ENCODE measurements around the gene TFAP2E.

The TFAP2E gene

DNA sequence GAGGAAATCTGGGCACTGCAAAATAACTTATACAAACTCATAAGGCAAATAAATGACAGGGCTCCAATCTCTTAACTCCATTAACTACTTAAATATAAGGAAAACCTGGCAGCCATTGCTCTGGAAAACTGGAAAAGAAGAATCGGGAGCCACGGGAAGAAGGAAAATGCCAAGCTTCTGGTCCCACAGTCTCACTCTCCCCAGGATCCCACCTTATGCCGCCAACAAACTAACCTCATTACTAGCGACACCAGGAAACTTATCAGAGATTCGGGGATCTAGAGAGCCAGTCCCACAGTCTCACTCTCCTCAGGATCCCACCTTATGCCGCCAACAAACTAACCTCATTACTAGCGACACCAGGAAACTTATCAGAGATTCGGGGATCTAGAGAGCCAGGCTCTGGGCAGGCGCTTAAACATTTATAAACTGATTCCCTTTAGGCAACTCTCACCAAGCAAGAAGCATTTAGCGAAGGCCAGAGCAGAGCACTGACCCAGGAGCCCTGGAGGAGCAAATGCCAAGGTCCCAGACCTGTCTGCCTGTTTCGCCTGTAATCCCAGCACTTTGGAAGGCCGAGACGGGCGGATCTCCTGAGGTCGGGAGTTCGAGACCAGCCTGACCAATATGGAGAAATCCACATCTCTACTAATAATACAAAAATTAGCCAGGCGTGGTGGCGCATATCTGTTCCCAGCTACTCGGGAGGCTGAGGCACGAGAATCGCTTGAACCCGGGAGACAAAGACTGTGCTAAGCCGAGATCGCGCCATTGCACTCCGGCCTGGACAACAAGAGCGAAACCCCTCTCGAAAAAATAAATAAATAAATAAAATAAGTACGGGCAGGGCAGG, 67.5 kb downstream of the TFAP2E start:
- no peak for TF ChIP-seq CTCF (IDR thresholded peaks at IDR 0.05)

DNA sequence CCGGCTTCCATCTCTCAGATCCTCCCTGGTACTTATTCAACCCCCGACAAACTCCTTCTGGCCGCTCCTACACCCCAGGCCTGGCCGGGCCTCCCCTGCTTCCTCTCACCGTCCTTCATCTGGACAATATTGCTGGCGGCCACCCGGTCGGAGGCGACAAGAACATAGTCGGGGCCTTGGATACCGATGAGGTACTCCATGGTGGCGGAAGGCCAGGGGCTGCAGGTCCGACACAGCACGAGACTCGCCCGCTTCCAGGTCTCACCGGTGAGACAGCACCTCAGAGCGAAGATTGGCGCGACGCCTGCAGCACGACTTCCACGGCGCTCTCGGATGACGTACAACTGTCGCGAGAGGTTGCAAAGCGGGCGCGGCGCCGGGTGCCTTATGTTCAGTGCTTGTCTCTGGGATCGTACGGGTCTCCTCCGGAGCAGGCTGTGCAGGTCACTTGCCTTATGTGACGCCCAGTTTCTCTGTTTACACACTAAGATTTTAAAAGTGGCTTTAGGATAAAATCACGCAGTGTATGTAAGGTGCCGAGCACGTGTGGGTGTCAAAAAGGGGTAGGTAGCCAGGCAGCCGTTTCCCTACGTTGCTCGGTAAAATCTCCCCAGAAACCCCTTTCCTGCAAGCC, 68.2 kb downstream of the TFAP2E start, which contains the start of gene PSMB2:
TSS of gene PSMB2 (minus strand) at position 294 of the 634 bp plus-strand sequence. CDS start at position 200, 94 bp downstream.
- no peak for TF ChIP-seq CTCF (IDR thresholded peaks at IDR 0.05)

DNA sequence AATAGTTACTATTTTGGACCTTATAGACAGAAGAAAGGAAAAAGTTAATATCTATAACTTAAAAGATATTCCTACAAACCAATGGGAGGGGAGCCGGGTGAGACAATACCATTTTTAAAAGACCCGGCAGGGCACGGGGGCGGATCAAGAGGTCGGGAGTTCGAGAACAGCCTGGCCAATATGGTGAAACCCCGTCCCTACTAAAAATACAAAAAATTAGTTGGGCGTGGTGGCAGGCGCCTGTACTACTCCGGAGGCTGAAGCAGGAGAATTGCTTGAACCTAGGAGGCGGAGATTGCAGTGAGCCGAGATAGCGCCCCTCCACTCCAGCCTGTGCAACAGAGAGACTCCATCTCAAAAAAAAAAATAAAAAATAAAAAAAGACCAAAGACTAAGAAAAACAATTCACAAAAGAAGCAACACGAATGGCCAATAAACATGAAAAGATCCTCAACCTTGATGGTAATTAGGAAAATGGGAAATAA, 69.4 kb downstream of the TFAP2E start:
- TF ChIP-seq CTCF (IDR thresholded peaks at IDR 0.05) = no peak

DNA sequence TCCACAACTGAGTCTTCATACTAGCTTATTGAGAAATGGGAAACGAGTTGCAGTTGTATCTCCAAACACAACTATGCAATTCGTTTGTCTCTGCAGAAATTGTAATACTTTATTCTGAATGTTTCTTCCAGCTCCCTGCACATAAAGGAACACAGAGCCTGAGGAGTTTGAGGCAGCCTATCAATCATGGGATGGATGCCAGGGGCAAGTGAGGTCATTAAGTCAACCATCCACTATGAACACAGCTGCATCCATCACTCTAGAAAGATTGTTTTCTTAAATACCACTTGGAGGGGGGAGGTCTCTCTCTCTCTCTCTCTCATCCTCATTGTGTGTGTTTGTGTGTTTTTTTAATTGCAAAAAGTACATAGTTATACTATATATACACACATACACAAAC, 71.1 kb downstream of the TFAP2E start:
- TF ChIP-seq CTCF (IDR thresholded peaks at IDR 0.05) = no peak
